Measurements from ENCODE around the gene PRKRA. TPM values are rescaled to one million over a fixed set of nuclear protein-coding genes. Genes with fewer than 3 reads are reported as not detected.
A peak's percentile ranks its signal among the peaks of the same experiment; 100 is the strongest.

PRKRA gene
- total and polyA plus RNA-seq, 9 of the 15 experiments (the other 6 are each of a cell fraction or from before 2014, with no cell fraction given), result 14.1 to 78.1 (median 52.3) TPM

GRCh38 chr2:178428396-178428806 is 22.6 kb downstream of the PRKRA start (continued):
- TF ChIP-seq, protein P1, sequence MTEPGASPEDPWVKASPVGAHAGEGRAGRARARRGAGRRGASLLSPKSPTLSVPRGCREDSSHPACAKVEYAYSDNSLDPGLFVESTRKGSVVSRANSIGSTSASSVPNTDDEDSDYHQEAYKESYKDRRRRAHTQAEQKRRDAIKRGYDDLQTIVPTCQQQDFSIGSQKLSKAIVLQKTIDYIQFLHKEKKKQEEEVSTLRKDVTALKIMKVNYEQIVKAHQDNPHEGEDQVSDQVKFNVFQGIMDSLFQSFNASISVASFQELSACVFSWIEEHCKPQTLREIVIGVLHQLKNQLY (CRISPR knock-in tag; conservative IDR thresholded peaks at IDR 0.05), result no peak
- no peak for TF ChIP-seq ZBTB9 (CRISPR knock-in tag; IDR thresholded peaks at IDR 0.05)
- 0 out of 2 replicates have a peak, but pooled peaks have one; percentile 42 for TF ChIP-seq ZNF232 (CRISPR knock-in tag; IDR thresholded peaks at IDR 0.05)
- TF ChIP-seq KLF1 (tag; IDR thresholded peaks at IDR 0.05), result no peak
- no peak for TF ChIP-seq NFRKB (IDR thresholded peaks at IDR 0.05; ENCODE audit: low read depth)
- no peak for TF ChIP-seq HLTF (IDR thresholded peaks at IDR 0.05)
- TF ChIP-seq SRSF9 (IDR thresholded peaks at IDR 0.05; ENCODE audit: borderline replicate concordance, low read depth, low read length), result no peak
- no peak for TF ChIP-seq BRD9 (IDR thresholded peaks at IDR 0.05; ENCODE audit: low read depth, partially characterized antibody)
- no peak for TF ChIP-seq ZNF707 (CRISPR knock-in tag; conservative IDR thresholded peaks at IDR 0.05)
- no peak for TF ChIP-seq PHF21A (IDR thresholded peaks at IDR 0.05; ENCODE audit: borderline replicate concordance, low read depth)
- no peak for TF ChIP-seq THRAP3 (IDR thresholded peaks at IDR 0.05; ENCODE audit: borderline replicate concordance)
- no peak for TF ChIP-seq CBX3 (IDR thresholded peaks at IDR 0.05; ENCODE audit: borderline replicate concordance in 1 of 2, low read length in 2 of 2)
- TF ChIP-seq, protein P2, sequence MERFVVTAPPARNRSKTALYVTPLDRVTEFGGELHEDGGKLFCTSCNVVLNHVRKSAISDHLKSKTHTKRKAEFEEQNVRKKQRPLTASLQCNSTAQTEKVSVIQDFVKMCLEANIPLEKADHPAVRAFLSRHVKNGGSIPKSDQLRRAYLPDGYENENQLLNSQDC (CRISPR knock-in tag; IDR thresholded peaks at IDR 0.05), result no peak
- no peak for TF ChIP-seq NR4A1 (CRISPR knock-in tag; IDR thresholded peaks at IDR 0.05)
- no peak for TF ChIP-seq NR4A1 (tag; IDR thresholded peaks at IDR 0.05)
- no peak for TF ChIP-seq EWSR1 (IDR thresholded peaks at IDR 0.05; ENCODE audit: borderline replicate concordance, low read depth, partially characterized antibody)
- TF ChIP-seq, protein P3, sequence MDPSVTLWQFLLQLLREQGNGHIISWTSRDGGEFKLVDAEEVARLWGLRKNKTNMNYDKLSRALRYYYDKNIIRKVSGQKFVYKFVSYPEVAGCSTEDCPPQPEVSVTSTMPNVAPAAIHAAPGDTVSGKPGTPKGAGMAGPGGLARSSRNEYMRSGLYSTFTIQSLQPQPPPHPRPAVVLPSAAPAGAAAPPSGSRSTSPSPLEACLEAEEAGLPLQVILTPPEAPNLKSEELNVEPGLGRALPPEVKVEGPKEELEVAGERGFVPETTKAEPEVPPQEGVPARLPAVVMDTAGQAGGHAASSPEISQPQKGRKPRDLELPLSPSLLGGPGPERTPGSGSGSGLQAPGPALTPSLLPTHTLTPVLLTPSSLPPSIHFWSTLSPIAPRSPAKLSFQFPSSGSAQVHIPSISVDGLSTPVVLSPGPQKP (CRISPR knock-in tag; IDR thresholded peaks at IDR 0.05), result no peak
- no peak for TF ChIP-seq SFPQ (IDR thresholded peaks at IDR 0.05; ENCODE audit: low read depth, low read length)
- TF ChIP-seq ARID4B (CRISPR knock-in tag; IDR thresholded peaks at IDR 0.05), result no peak

Measured in K562 (cell line).